Fibroblast of skin of left biceps (primary cell): Measurements from ENCODE around the gene TRPV3.
"Not testable (repeated sequence)": the region's sequence is repeated elsewhere in the genome, so short reads cannot be mapped to it uniquely, and the experiment has no call there.

Experiments used
- DNase-seq, 2 experiments: peaks; one replicate each; pipeline ENCODE4 v3.0.0-alpha.2; 2013; ENCODE audit warnings: low read depth in 2 of 2

Gene TRPV3

DNA sequence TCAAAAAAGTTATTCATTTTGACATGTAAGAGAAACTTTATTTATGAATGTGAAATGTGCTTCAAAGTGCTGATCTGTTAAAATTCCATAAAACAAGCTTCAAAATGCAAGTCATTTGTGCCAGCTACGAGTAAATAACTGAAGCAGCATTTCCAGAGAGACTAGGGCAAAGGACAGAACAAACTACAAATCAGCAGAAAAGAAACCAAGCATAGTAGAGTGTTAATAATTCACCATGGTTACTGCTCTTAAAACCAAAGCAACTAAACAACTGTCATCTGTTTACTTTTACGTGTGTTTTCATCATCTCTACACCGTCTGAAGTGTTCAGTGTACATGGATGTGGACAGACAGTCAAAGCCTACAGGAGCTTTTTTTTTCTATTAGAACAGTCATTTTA is 83.4 kb downstream of the TRPV3 start:
- no peak for DNase-seq

GRCh38 chr17:3472137-3472536 is 85.5 kb downstream of the TRPV3 start:
- no peak for DNase-seq

GRCh38 chr17:3471599-3471998 is 86.0 kb downstream of the TRPV3 start, which contains the start of gene SPATA22:
SPATA22 (minus strand) TSS chr17:3471819; CDS start chr17:3469325, 2,494 bp downstream.
- no peak for DNase-seq

DNA sequence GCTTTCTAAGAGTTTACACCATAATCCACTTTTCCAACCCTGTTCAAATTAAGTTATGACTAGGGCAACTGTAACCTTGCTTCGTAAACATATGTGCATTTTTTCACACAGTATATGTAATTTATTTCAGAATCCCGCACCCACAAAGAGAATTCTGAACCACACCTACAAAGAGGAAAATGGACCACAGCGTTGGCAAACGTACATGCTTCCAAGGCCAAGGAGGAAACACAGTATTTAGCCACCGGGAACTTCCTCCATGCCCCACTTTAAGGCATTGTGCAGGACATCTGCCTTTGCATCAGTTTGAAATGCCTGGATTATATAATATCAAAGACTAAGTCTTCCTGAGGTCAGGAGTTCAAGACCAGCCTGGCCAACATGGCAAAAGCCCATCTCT is 88.1 kb downstream of the TRPV3 start:
- no peak for DNase-seq

DNA sequence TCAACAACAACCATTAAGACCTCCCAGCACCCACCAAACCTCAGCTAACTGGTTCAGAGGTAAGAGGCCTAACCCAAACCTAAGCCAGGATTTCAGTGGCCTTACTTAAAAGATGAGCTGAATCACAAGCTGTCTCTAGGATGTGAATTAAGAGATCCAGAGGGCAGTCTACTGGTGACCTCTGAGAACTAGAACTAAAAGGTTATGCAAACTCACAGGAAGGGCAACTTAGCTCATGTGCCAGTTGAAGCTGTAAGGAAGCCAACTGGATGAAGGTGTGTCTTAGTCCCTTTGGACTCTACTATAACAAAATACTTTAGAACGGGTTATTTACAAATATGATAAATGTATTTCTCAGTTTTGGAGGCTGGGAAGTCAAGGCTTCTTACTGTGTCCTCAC is 91.3 kb downstream of the TRPV3 start:
- not testable (repeated sequence) for DNase-seq
